HG03060 (cell line): ENCODE measurements around the gene ADAM22.
"Not testable (repeated sequence)": the region's sequence is repeated elsewhere in the genome, so short reads cannot be mapped to it uniquely, and the experiment has no call there.

Source experiments
- ATAC-seq: cut with Tn5 transposase; IDR thresholded peaks from one replicate; pipeline ENCODE4 v1.9.1; 2021; ENCODE audit warnings: low read depth, moderate number of reproducible peaks; ENCODE audit not compliant: unreplicated experiment

The ADAM22 gene

GRCh38 chr7:88151119-88151790 lies 217.2 kb downstream of the ADAM22 start:
- ATAC-seq = no peak

GRCh38 chr7:88153378-88153777 lies 219.3 kb downstream of the ADAM22 start:
- ATAC-seq = no peak

- ATAC-seq = no peak
Observed at GRCh38 chr7:88155756-88156155, 221.7 kb downstream of the ADAM22 start.

GRCh38 chr7:88156356-88156755 lies 222.3 kb downstream of the ADAM22 start:
- no peak for ATAC-seq

GRCh38 chr7:88159741-88160140 lies 225.7 kb downstream of the ADAM22 start:
- not testable (repeated sequence) for ATAC-seq

GRCh38 chr7:88165697-88166096 lies 231.6 kb downstream of the ADAM22 start:
- no peak for ATAC-seq

- ATAC-seq = no peak
Observed at GRCh38 chr7:88167223-88167622, 233.2 kb downstream of the ADAM22 start.

GRCh38 chr7:88167721-88168120 lies 233.7 kb downstream of the ADAM22 start:
- no peak for ATAC-seq

- ATAC-seq = no peak
Observed at GRCh38 chr7:88169717-88170320, 235.8 kb downstream of the ADAM22 start.

- no peak for ATAC-seq
Observed at GRCh38 chr7:88172842-88173241, 238.8 kb downstream of the ADAM22 start.

GRCh38 chr7:88176190-88176589 lies 242.1 kb downstream of the ADAM22 start:
- no peak for ATAC-seq

- ATAC-seq = no peak
Observed at GRCh38 chr7:88183051-88183450, 249.0 kb downstream of the ADAM22 start.

GRCh38 chr7:88184848-88185304 lies 250.8 kb downstream of the ADAM22 start:
- ATAC-seq = no peak

- no peak for ATAC-seq
Observed at GRCh38 chr7:88185650-88186049, 251.6 kb downstream of the ADAM22 start.

GRCh38 chr7:88191911-88192310 lies 257.9 kb downstream of the ADAM22 start:
- ATAC-seq = no peak

- no peak for ATAC-seq
Observed at GRCh38 chr7:88200261-88200660, 266.2 kb downstream of the ADAM22 start.

- ATAC-seq = no peak
Observed at GRCh38 chr7:88200789-88201188, 266.7 kb downstream of the ADAM22 start.

- no peak for ATAC-seq
Observed at GRCh38 chr7:88201305-88201704, 267.3 kb downstream of the ADAM22 start.

- ATAC-seq = no peak
Observed at GRCh38 chr7:88202278-88202677, 268.2 kb downstream of the ADAM22 start.

GRCh38 chr7:88202799-88203198 lies 268.7 kb downstream of the ADAM22 start:
- ATAC-seq = no peak

GRCh38 chr7:88203401-88203800 lies 269.4 kb downstream of the ADAM22 start:
- ATAC-seq = no peak

- no peak for ATAC-seq
Observed at GRCh38 chr7:88204525-88205110, 270.6 kb downstream of the ADAM22 start.
